Neuronal stem cell (in vitro differentiated cells): Measurements from ENCODE around the gene S100A11.

Source experiments
- DNase-seq: peaks from one replicate; pipeline ENCODE4 v3.0.0-alpha.2; 2013; ENCODE audit warnings: low spot score
- H2AFZ ChIP-seq: one replicate; pipeline ENCODE4 v1.6.1; 2013; ENCODE audit warnings: mild to moderate bottlenecking, low read length, inconsistent platforms
- H2AK5ac ChIP-seq: 2 replicates; pipeline ENCODE4 v1.6.1; 2013; ENCODE audit warnings: low read depth, mild to moderate bottlenecking, inconsistent platforms, low read length, moderate library complexity, mixed read lengths
- H2BK120ac ChIP-seq: 2 replicates; pipeline ENCODE4 v1.6.1; 2013; ENCODE audit warnings: low read depth, mild to moderate bottlenecking, inconsistent platforms, low read length, moderate library complexity, mixed read lengths
- H2BK12ac ChIP-seq: one replicate; pipeline ENCODE4 v1.6.1; 2013; ENCODE audit warnings: low read length, inconsistent platforms
- H2BK15ac ChIP-seq: 2 replicates; pipeline ENCODE4 v1.6.1; 2013; ENCODE audit warnings: mild to moderate bottlenecking, low read length, inconsistent platforms, mixed read lengths
- H2BK5ac ChIP-seq: one replicate; pipeline ENCODE4 v1.6.1; 2013; ENCODE audit warnings: inconsistent platforms, mild to moderate bottlenecking, low read length, moderate library complexity
- H3K14ac ChIP-seq: one replicate; pipeline ENCODE4 v1.6.1; 2013; ENCODE audit warnings: low read length, inconsistent platforms
- H3K18ac ChIP-seq: 2 replicates; pipeline ENCODE4 v1.6.1; 2013; ENCODE audit warnings: low read length, inconsistent platforms
- H3K23ac ChIP-seq: 2 replicates; pipeline ENCODE4 v1.6.1; 2013; ENCODE audit warnings: low read depth, mild to moderate bottlenecking, mixed read lengths, low read length, inconsistent platforms; ENCODE audit not compliant: poor library complexity
- H3K27ac ChIP-seq: replicated peaks from 3 replicates; pipeline ENCODE4 v1.5.1; 2013; ENCODE audit warnings: low read length, inconsistent platforms
- H3K27me3 ChIP-seq, 3 experiments: 2 replicates each; pipeline ENCODE4 v1.6.1; 2013; ENCODE audit warnings: low read length in 3 of 3, mild to moderate bottlenecking in 2 of 3, inconsistent platforms in 1 of 3, low read depth in 1 of 3, mixed read lengths in 1 of 3, moderate library complexity in 1 of 3; ENCODE audit not compliant: control insufficient read depth in 3 of 3, insufficient read depth in 3 of 3
- H3K36me3 ChIP-seq, 2 donors: replicated peaks in 1 of 2; 2 replicates each; pipeline ENCODE4 v1.6.1; 2013; ENCODE audit warnings: low read length in 2 of 2; ENCODE audit not compliant: control insufficient read depth in 2 of 2, insufficient read depth in 2 of 2
- H3K4ac ChIP-seq: 2 replicates; pipeline ENCODE4 v1.6.1; 2013; ENCODE audit warnings: inconsistent platforms, mild to moderate bottlenecking, low read length, moderate library complexity
- H3K4me1 ChIP-seq, 2 donors: 1 replicate in 1 of 2; 2 replicates in 1 of 2; pipeline ENCODE4 v1.6.1; 2013; ENCODE audit warnings: low read length in 2 of 2, low read depth in 1 of 2; ENCODE audit not compliant: control insufficient read depth in 2 of 2, insufficient read depth in 1 of 2
- H3K4me2 ChIP-seq: one replicate; pipeline ENCODE4 v1.6.1; 2013; ENCODE audit warnings: mild to moderate bottlenecking, low read length, inconsistent platforms; ENCODE audit not compliant: insufficient read depth, poor library complexity, severe bottlenecking
- H3K4me3 ChIP-seq, 2 donors: 2 replicates each; pipeline ENCODE4 v1.5.1; 2013; ENCODE audit warnings: low read length in 2 of 2, mild to moderate bottlenecking in 2 of 2, inconsistent platforms in 1 of 2, moderate library complexity in 1 of 2
- H3K79me1 ChIP-seq: one replicate; pipeline ENCODE4 v1.6.1; 2013; ENCODE audit warnings: low read depth, mild to moderate bottlenecking, inconsistent platforms, low read length, moderate library complexity
- H3K9ac ChIP-seq: one replicate; pipeline ENCODE4 v1.6.1; 2013; ENCODE audit warnings: mild to moderate bottlenecking, low read depth, low read length, inconsistent platforms; ENCODE audit not compliant: poor library complexity
- H3K9me3 ChIP-seq, 2 donors: replicated peaks in 1 of 2; 2 replicates each; pipeline versions ENCODE3 to v1.6.1; 2013; ENCODE audit warnings: low read length in 2 of 2, mild to moderate bottlenecking in 2 of 2, inconsistent platforms in 1 of 2, low read depth in 1 of 2, mixed read lengths in 1 of 2, moderate library complexity in 1 of 2; ENCODE audit not compliant: control insufficient read depth in 2 of 2, insufficient read depth in 1 of 2
- H4K8ac ChIP-seq: one replicate; pipeline ENCODE4 v1.6.1; 2013; ENCODE audit warnings: low read depth, mild to moderate bottlenecking, inconsistent platforms, low read length, moderate library complexity
- H4K91ac ChIP-seq: one replicate; pipeline ENCODE4 v1.6.1; 2013; ENCODE audit warnings: low read length, low read depth, mild to moderate bottlenecking, inconsistent platforms; ENCODE audit not compliant: poor library complexity
- WGBS, 2 donors: extraction: QIAGEN DNeasy Blood & Tissue Kit; methylation state at CpG; one replicate each; pipeline ENCODE4 v1.1.7; 2013; ENCODE audit warnings: missing lambda C conversion rate in 2 of 2, mixed read lengths in 1 of 2; ENCODE audit not compliant: insufficient read length in 2 of 2, insufficient replicate concordance in 1 of 2; ENCODE audit errors: extremely low coverage in 2 of 2; 5-methylcytosine and 5-hydroxymethylcytosine counted together

S100A11 gene

DNA sequence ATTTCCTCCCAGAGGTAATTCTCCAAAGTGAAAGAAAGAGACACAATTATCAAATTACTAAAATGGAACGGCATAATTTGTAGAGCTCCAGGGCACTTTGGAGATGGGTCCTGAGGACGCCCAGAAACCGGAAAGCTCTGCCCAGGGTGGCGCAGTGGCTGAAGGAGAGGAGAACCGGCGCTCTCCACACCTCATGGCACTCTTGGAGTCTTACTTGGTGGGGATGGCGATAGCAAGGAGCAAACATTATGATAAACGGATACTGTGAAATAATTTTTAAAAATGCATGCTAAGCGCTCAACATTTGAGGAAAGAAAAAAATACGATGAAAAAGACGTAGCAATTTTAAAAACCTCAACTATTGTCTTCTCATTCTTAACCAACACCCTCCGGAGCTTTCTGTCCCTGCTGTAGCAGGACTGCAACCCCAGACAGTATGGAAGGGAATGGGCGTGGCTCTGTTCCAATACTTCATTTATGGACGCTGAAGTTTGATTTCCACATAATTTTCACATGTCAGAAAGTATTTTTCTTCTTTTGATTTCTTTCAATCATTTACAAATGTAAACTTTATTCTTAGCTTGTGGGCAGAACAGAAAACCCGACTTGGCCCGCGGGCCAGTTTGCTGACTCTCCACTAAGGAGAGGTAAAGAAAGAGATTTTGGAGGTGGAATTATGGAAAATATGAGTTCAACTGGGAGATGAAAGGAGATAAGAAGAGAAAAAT is 1.1 kb downstream of the S100A11 start:
- Histone ChIP-seq H3K9me3 (no peaks in the 10 kb centered on the region), H2AK5ac (no peak overlapping the region), H3K4me3 (peak overlapping the region in 1 of 2 donors; percentile 48), H3K79me1 (no peaks in the 10 kb centered on the region), H3K14ac (no peak overlapping the region), H4K8ac (no peak overlapping the region), H4K91ac (no peak overlapping the region), H3K4me1 (peaks cover 5 to 10% of the 10 kb centered on the region in 2 donors), H2BK120ac (no peak overlapping the region), H2AFZ (peak overlapping the region; percentile 82), H2BK15ac (no peak overlapping the region), H3K36me3 (no peaks in the 10 kb centered on the region), H2BK5ac (no peak overlapping the region), H3K27me3 (peaks cover 0 to 55% (median 16%) of the 10 kb centered on the region in 3 experiments), H3K27ac (no peak overlapping the region), H3K4me2 (peak overlapping the region; percentile 86), H3K4ac (no peak overlapping the region), H3K9ac (no peak overlapping the region), H3K23ac (no peak overlapping the region), H3K18ac (no peak overlapping the region), H2BK12ac (no peak overlapping the region)
- WGBS, 2 donors = no CpG with 5 or more reads among the region's 17 CpGs
- no peak for DNase-seq

DNA sequence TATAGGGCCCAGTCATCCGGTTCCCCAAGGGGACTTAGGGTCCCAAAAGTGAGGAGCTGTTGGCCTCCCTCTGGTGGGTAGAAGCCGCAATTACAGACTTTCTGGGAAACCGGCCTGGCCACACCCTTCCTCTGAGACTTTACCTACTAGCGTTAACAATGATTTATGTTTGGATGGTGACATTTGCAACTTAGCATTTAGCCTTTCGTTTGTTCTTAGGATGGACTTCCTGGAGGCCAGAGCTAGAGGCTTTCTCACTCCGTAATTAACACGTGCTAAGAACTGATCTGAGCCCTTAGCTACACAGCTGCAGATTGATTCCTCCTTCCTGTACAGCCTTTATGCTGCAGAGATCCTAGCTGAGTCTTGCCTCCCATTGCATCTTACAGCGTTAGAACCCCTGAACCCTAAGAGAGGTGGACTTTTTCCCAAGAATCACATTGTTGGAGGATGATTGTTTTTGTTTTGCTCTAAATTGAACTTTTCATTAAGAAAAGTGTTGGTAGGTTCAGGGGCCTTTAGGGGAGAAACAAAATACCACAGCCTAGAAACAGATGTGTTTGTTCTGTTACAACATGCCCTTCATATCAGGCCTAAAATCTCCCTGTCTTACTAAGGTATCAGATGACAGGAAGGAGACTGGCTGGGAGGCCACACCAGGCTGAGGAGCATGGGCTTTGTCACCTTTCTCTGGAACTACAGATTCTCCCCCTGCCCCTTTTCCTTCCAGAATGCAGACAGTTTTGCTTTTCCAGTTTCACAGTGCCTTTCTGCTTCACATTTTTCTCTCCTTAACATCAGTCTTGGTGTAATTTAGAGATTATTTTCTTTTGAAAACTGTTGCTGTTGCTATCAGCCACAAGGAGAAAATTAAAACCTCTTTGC is 1.9 kb downstream of the S100A11 start:
- H3K4me1 ChIP-seq = peaks cover 5 to 10% of the 10 kb centered on the region in 2 donors
- H3K9me3 ChIP-seq = no peaks in the 10 kb centered on the region
- H2BK5ac ChIP-seq = no peak overlapping the region
- H3K27me3 ChIP-seq = peaks cover 0 to 47% (median 16%) of the 10 kb centered on the region in 3 experiments
- H3K9ac ChIP-seq = no peak overlapping the region
- no peak overlapping the region for H3K23ac ChIP-seq
- no peak overlapping the region for H4K91ac ChIP-seq
- H3K27ac ChIP-seq = no peak overlapping the region
- DNase-seq = peak; percentile 56
- H3K4me3 ChIP-seq = no peak overlapping the region
- peak overlapping the region; percentile 34 for H3K4me2 ChIP-seq
- no peak overlapping the region for H3K14ac ChIP-seq
- no peak overlapping the region for H2AK5ac ChIP-seq
- H2BK120ac ChIP-seq = no peak overlapping the region
- H3K36me3 ChIP-seq = no peaks in the 10 kb centered on the region
- H2BK15ac ChIP-seq = no peak overlapping the region
- no peaks in the 10 kb centered on the region for H3K79me1 ChIP-seq
- WGBS, 2 donors = no CpG with 5 or more reads among the region's 8 CpGs
- H3K4ac ChIP-seq = no peak overlapping the region
- peak overlapping the region; percentile 55 for H2AFZ ChIP-seq
- H2BK12ac ChIP-seq = no peak overlapping the region
- H3K18ac ChIP-seq = no peak overlapping the region
- no peak overlapping the region for H4K8ac ChIP-seq

DNA sequence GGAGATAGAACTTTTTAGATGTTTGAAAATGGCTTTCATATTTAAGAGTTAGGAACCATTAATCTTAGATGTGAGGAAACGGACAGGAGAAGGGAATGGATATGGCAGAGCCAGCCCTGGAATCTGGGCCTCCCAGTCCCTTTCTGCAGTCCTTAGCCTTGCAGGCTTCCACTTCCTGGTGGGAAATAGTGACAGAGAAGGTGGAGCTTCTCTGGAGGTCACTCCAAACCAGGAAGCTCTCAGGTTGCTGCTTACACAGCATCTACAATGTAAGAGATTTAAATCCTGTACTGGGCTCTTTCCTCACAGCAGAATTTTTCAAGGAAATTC is 2.5 kb downstream of the S100A11 start:
- Histone ChIP-seq H3K4ac (no peak overlapping the region), H3K27ac (no peak overlapping the region), H3K36me3 (no peaks in the 10 kb centered on the region), H2BK12ac (no peak overlapping the region), H3K9me3 (no peaks in the 10 kb centered on the region), H2AFZ (peak overlapping the region; percentile 55), H3K4me3 (no peak overlapping the region), H3K9ac (no peak overlapping the region), H3K4me2 (no peak overlapping the region), H2BK5ac (no peak overlapping the region), H3K23ac (no peak overlapping the region), H3K14ac (no peak overlapping the region), H2BK120ac (no peak overlapping the region), H2BK15ac (no peak overlapping the region), H4K91ac (no peak overlapping the region), H3K18ac (no peak overlapping the region), H2AK5ac (no peak overlapping the region), H3K4me1 (peaks cover 5 to 10% of the 10 kb centered on the region in 2 donors), H4K8ac (no peak overlapping the region), H3K79me1 (no peaks in the 10 kb centered on the region), H3K27me3 (peaks cover 0 to 42% (median 16%) of the 10 kb centered on the region in 3 experiments)
- no peak for DNase-seq
- no CpG with 5 or more reads among the region's 1 CpG for WGBS, 2 donors

DNA sequence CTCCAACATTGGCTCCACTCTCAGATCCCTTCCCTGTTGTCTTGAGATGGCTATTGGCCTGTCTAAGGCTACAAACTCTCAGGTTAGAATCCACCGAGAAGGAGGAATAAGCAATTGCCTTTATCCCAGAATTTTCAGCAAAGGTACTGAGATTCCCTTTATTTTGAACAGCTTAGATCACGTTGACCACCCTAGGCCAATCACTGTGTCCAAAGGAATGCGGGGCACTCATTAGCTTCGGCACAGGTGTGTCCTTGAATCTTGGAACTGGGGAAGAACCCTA is 6.9 kb downstream of the S100A11 start:
- H2BK5ac ChIP-seq = no peak overlapping the region
- no peak overlapping the region for H2AK5ac ChIP-seq
- H3K4me1 ChIP-seq = peaks cover 0 to 4% of the 10 kb centered on the region in 2 donors
- H4K8ac ChIP-seq = no peak overlapping the region
- H3K27ac ChIP-seq = no peak overlapping the region
- H3K9ac ChIP-seq = no peak overlapping the region
- WGBS, 2 donors = no CpG with 5 or more reads among the region's 4 CpGs
- no peak overlapping the region for H2BK15ac ChIP-seq
- H3K23ac ChIP-seq = no peak overlapping the region
- H3K27me3 ChIP-seq = peaks cover 0 to 4% (median 0%) of the 10 kb centered on the region in 3 experiments
- no peak overlapping the region for H3K4me2 ChIP-seq
- no peak overlapping the region for H3K14ac ChIP-seq
- no peak overlapping the region for H3K18ac ChIP-seq
- no peaks in the 10 kb centered on the region for H3K36me3 ChIP-seq
- no peaks in the 10 kb centered on the region for H3K9me3 ChIP-seq
- no peak overlapping the region for H3K4ac ChIP-seq
- no peak for DNase-seq
- no peak overlapping the region for H4K91ac ChIP-seq
- no peaks in the 10 kb centered on the region for H3K79me1 ChIP-seq
- no peak overlapping the region for H2BK120ac ChIP-seq
- H3K4me3 ChIP-seq = no peak overlapping the region
- H2AFZ ChIP-seq = no peak overlapping the region
- H2BK12ac ChIP-seq = no peak overlapping the region
